Liver (tissue), 9 donors: Measurements from ENCODE around the gene ADARB1. TPM values are rescaled to one million over a fixed set of nuclear protein-coding genes. Genes with fewer than 3 reads are reported as not detected.

ENCODE experiments used
- DNase-seq: peaks from one replicate; pipeline ENCODE4 v3.0.0-alpha.2; 2017; ENCODE audit warnings: low spot score
- H3K27ac ChIP-seq, 2 donors: one replicate each; pipeline ENCODE4 v1.7.0; 2013; ENCODE audit warnings: inconsistent platforms in 2 of 2, low read length in 2 of 2, control low read depth in 1 of 2, low read depth in 1 of 2, mild to moderate bottlenecking in 1 of 2
- H3K27me3 ChIP-seq, 4 donors: one replicate each; pipeline versions ENCODE4 v1.6.1 to v1.7.0; 2013; ENCODE audit warnings: low read length in 3 of 4, inconsistent platforms in 1 of 4, mild to moderate bottlenecking in 1 of 4, moderate library complexity in 1 of 4; ENCODE audit not compliant: control insufficient read depth in 4 of 4, insufficient read depth in 4 of 4
- H3K36me3 ChIP-seq, 4 donors: one replicate each; pipeline versions ENCODE4 v1.6.1 to v1.7.0; 2013; ENCODE audit warnings: low read length in 3 of 4, mild to moderate bottlenecking in 3 of 4, low read depth in 1 of 4, moderate library complexity in 1 of 4; ENCODE audit not compliant: control insufficient read depth in 4 of 4, insufficient read depth in 3 of 4
- H3K4me1 ChIP-seq, 4 donors: one replicate each; pipeline versions ENCODE4 v1.6.1 to v1.7.0; 2013; ENCODE audit warnings: low read length in 3 of 4, mild to moderate bottlenecking in 3 of 4, moderate library complexity in 1 of 4; ENCODE audit not compliant: control insufficient read depth in 4 of 4, insufficient read depth in 4 of 4
- H3K4me3 ChIP-seq, 3 donors: one replicate each; pipeline versions ENCODE4 v1.6.1 to v1.7.0; 2013; ENCODE audit warnings: low read length in 3 of 3, control low read depth in 1 of 3, low read depth in 1 of 3, mild to moderate bottlenecking in 1 of 3
- H3K9ac ChIP-seq, 2 donors: one replicate each; pipeline ENCODE4 v1.7.0; 2013; ENCODE audit warnings: low read length in 2 of 2, mild to moderate bottlenecking in 2 of 2, moderate library complexity in 2 of 2, control low read depth in 1 of 2, low read depth in 1 of 2
- H3K9me3 ChIP-seq, 4 donors: one replicate each; pipeline versions ENCODE4 v1.6.1 to v1.7.0; 2013; ENCODE audit warnings: low read length in 3 of 4; ENCODE audit not compliant: control insufficient read depth in 4 of 4
- EGR1 ChIP-seq, 2 donors: IDR thresholded peaks; 2 replicates each; pipeline ENCODE4 v1.6.1; 2016 to 2018; ENCODE audit warnings: antibody characterized with exemption in 2 of 2, low read depth in 2 of 2
- FOXA1 ChIP-seq: IDR thresholded peaks from 2 replicates; pipeline ENCODE4 v1.6.1; 2016; ENCODE audit warnings: antibody characterized with exemption
- FOXA2 ChIP-seq: IDR thresholded peaks from 2 replicates; pipeline ENCODE4 v1.6.1; 2016; ENCODE audit warnings: antibody characterized with exemption
- GABPA ChIP-seq, 2 donors: IDR thresholded peaks in 1 of 2; conservative IDR thresholded peaks in 1 of 2; 2 replicates each; pipeline ENCODE4 v1.6.1; 2016; ENCODE audit warnings: antibody characterized with exemption in 2 of 2, mild to moderate bottlenecking in 1 of 2, moderate library complexity in 1 of 2
- HNF4A ChIP-seq, 2 donors: conservative IDR thresholded peaks; 2 replicates each; pipeline ENCODE4 v1.6.1; 2016; ENCODE audit warnings: antibody characterized with exemption in 2 of 2, mild to moderate bottlenecking in 2 of 2
- HNF4G ChIP-seq: IDR thresholded peaks from 2 replicates; pipeline ENCODE4 v1.6.1; 2016; ENCODE audit warnings: antibody characterized with exemption
- JUND ChIP-seq, 2 donors: IDR thresholded peaks; 2 replicates each; pipeline ENCODE4 v1.6.1; 2016; ENCODE audit warnings: antibody characterized with exemption in 2 of 2
- NR2F2 ChIP-seq: IDR thresholded peaks from 2 replicates; pipeline ENCODE4 v1.6.1; 2016; ENCODE audit warnings: antibody characterized with exemption
- RXRA ChIP-seq, 2 donors: IDR thresholded peaks; 2 replicates each; pipeline ENCODE4 v1.6.1; 2017 to 2018; ENCODE audit warnings: antibody characterized with exemption in 2 of 2, mild to moderate bottlenecking in 1 of 2
- SP1 ChIP-seq: IDR thresholded peaks from 2 replicates; pipeline ENCODE4 v1.6.1; 2018; ENCODE audit warnings: antibody characterized with exemption, mild to moderate bottlenecking
- TAF1 ChIP-seq: conservative IDR thresholded peaks from 2 replicates; pipeline ENCODE4 v1.6.1; 2016; ENCODE audit warnings: antibody characterized with exemption, mild to moderate bottlenecking
- YY1 ChIP-seq: IDR thresholded peaks from 2 replicates; pipeline ENCODE4 v1.6.1; 2016; ENCODE audit warnings: antibody characterized with exemption, mild to moderate bottlenecking
- WGBS: extraction: QIAGEN DNeasy Blood & Tissue Kit; methylation state at CpG from one replicate; pipeline ENCODE4 v1.1.7; 2013; 5-methylcytosine and 5-hydroxymethylcytosine counted together
- polyA plus RNA-seq, 2 donors: library from polyadenylated mRNA; stranded (reverse) in 1 of 2; unstranded in 1 of 2; fragments of 200-250 nt in 1 of 2; fragments of >200 nt in 1 of 2; fragmentation: Nextera tagmentation in 1 of 2; extraction: Ambion mirVana in 1 of 2; gene quantifications; one replicate each; pipeline versions ENCODE4 v1.2.1 to v1.2.3, GENCODE V29; 2013 to 2015
- total RNA-seq, 2 donors: library from RNA; depleted of rRNA; stranded (reverse); fragments of >200 nt; gene quantifications; one replicate each; pipeline ENCODE4 v1.2.3, GENCODE V29; 2014
- TF ChIP-seq, protein P1 (sequence below): IDR thresholded peaks from 2 replicates; pipeline ENCODE4 v1.6.1; 2016; ENCODE audit warnings: antibody characterized with exemption
- TF ChIP-seq, protein P2 (sequence below): IDR thresholded peaks from 2 replicates; pipeline ENCODE4 v1.6.1; 2016; ENCODE audit warnings: antibody characterized with exemption, mild to moderate bottlenecking
- TF ChIP-seq, protein P3 (sequence below): IDR thresholded peaks from 2 replicates; pipeline ENCODE4 v1.6.1; 2016; ENCODE audit warnings: antibody characterized with exemption
- TF ChIP-seq, protein P4 (sequence below): fragments of 150-350 bp; IDR thresholded peaks from 2 replicates; pipeline ENCODE4 v1.5.1; 2017; ENCODE audit warnings: improper control_type of control experiment, low read depth, low read length; ENCODE audit not compliant: missing input control
- TF ChIP-seq, protein P5 (sequence below): IDR thresholded peaks from 2 replicates; pipeline ENCODE4 v1.6.1; 2016; ENCODE audit warnings: antibody characterized with exemption
- donor health status: healthy.
- donor health status: healthy.
- donor health status: healthy.
- donor health status: healthy.
- donor health status: healthy.

ADARB1 gene
- total and polyA plus RNA-seq, 4 donors, result 1.6 to 7.8 (median 2.9) TPM

DNA sequence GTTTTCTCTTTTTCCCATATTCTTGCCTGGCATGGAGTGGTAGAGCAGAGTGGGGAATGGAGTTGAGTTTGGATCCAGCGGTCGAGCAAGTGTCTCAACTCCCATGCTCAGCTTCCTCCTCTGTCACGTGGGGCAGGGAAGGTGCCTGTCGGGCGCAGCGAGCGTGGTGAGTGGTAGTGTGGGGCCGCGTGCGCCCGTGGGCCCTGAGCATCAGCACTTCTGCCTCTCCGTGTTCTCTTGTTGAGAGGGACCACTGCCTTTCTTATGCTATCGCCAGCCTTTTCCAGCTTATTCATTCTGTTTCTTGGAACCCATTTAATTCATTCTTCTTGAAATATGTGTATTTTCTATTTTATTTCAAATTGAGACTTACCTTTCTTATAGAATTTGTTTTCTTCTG, 65.1 kb downstream of the ADARB1 start:
- TF ChIP-seq, protein P1, sequence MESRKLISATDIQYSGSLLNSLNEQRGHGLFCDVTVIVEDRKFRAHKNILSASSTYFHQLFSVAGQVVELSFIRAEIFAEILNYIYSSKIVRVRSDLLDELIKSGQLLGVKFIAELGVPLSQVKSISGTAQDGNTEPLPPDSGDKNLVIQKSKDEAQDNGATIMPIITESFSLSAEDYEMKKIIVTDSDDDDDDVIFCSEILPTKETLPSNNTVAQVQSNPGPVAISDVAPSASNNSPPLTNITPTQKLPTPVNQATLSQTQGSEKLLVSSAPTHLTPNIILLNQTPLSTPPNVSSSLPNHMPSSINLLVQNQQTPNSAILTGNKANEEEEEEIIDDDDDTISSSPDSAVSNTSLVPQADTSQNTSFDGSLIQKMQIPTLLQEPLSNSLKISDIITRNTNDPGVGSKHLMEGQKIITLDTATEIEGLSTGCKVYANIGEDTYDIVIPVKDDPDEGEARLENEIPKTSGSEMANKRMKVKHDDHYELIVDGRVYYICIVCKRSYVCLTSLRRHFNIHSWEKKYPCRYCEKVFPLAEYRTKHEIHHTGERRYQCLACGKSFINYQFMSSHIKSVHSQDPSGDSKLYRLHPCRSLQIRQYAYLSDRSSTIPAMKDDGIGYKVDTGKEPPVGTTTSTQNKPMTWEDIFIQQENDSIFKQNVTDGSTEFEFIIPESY, result no peak
- TF ChIP-seq FOXA1 (no peak), NR2F2 (no peak), HNF4A (conservative IDR thresholded peaks at IDR 0.05) (no peak), RXRA (IDR thresholded peaks at IDR 0.05) (no peak), GABPA (IDR thresholded peaks at IDR 0.05 in 1 of 2, conservative IDR thresholded peaks at IDR 0.05 in 1 of 2) (no peak), YY1 (no peak), FOXA2 (no peak), HNF4G (no peak), JUND (IDR thresholded peaks at IDR 0.05) (no peak), SP1 (no peak), TAF1 (no peak), EGR1 (IDR thresholded peaks at IDR 0.05; ENCODE audit: low read depth in 2 of 2) (no peak)
- TF ChIP-seq, protein P2, sequence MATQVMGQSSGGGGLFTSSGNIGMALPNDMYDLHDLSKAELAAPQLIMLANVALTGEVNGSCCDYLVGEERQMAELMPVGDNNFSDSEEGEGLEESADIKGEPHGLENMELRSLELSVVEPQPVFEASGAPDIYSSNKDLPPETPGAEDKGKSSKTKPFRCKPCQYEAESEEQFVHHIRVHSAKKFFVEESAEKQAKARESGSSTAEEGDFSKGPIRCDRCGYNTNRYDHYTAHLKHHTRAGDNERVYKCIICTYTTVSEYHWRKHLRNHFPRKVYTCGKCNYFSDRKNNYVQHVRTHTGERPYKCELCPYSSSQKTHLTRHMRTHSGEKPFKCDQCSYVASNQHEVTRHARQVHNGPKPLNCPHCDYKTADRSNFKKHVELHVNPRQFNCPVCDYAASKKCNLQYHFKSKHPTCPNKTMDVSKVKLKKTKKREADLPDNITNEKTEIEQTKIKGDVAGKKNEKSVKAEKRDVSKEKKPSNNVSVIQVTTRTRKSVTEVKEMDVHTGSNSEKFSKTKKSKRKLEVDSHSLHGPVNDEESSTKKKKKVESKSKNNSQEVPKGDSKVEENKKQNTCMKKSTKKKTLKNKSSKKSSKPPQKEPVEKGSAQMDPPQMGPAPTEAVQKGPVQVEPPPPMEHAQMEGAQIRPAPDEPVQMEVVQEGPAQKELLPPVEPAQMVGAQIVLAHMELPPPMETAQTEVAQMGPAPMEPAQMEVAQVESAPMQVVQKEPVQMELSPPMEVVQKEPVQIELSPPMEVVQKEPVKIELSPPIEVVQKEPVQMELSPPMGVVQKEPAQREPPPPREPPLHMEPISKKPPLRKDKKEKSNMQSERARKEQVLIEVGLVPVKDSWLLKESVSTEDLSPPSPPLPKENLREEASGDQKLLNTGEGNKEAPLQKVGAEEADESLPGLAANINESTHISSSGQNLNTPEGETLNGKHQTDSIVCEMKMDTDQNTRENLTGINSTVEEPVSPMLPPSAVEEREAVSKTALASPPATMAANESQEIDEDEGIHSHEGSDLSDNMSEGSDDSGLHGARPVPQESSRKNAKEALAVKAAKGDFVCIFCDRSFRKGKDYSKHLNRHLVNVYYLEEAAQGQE, result no peak
- TF ChIP-seq, protein P3, sequence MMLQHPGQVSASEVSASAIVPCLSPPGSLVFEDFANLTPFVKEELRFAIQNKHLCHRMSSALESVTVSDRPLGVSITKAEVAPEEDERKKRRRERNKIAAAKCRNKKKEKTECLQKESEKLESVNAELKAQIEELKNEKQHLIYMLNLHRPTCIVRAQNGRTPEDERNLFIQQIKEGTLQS, result no peak
- TF ChIP-seq, protein P4, sequence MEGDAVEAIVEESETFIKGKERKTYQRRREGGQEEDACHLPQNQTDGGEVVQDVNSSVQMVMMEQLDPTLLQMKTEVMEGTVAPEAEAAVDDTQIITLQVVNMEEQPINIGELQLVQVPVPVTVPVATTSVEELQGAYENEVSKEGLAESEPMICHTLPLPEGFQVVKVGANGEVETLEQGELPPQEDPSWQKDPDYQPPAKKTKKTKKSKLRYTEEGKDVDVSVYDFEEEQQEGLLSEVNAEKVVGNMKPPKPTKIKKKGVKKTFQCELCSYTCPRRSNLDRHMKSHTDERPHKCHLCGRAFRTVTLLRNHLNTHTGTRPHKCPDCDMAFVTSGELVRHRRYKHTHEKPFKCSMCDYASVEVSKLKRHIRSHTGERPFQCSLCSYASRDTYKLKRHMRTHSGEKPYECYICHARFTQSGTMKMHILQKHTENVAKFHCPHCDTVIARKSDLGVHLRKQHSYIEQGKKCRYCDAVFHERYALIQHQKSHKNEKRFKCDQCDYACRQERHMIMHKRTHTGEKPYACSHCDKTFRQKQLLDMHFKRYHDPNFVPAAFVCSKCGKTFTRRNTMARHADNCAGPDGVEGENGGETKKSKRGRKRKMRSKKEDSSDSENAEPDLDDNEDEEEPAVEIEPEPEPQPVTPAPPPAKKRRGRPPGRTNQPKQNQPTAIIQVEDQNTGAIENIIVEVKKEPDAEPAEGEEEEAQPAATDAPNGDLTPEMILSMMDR, result no peak
- TF ChIP-seq, protein P5, sequence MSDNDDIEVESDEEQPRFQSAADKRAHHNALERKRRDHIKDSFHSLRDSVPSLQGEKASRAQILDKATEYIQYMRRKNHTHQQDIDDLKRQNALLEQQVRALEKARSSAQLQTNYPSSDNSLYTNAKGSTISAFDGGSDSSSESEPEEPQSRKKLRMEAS, result no peak
- 94% methylated on average over 13 of the region's 13 CpGs for WGBS
- H3K36me3 ChIP-seq, result no peaks in the 10 kb centered on the region
- no peak overlapping the region for H3K9ac ChIP-seq
- no peaks in the 10 kb centered on the region for H3K4me1 ChIP-seq
- no peak overlapping the region for H3K4me3 ChIP-seq
- no peak for DNase-seq
- no peaks in the 10 kb centered on the region for H3K9me3 ChIP-seq
- no peaks in the 10 kb centered on the region for H3K27me3 ChIP-seq
- no peak overlapping the region for H3K27ac ChIP-seq
